Lung (tissue), 12 donors: Measurements from ENCODE around the gene SAFB. TPM values are rescaled to one million over a fixed set of nuclear protein-coding genes. Genes with fewer than 3 reads are reported as not detected.

Source experiments
- ATAC-seq: fragments of 200-7000 bp; cut with Tn5 transposase; one replicate; pipeline ENCODE4 v1.9.1; 2020; ENCODE audit warnings: moderate number of reproducible peaks; ENCODE audit not compliant: insufficient read depth, low FRiP score
- DNase-seq, 3 donors: peaks; one replicate each; pipeline ENCODE4 v3.0.0-alpha.2; 2013 to 2017
- H3K27ac ChIP-seq, 2 donors: one replicate each; pipeline ENCODE4 v1.5.1; 2013; ENCODE audit warnings: mild to moderate bottlenecking in 2 of 2, moderate library complexity in 2 of 2, control low read depth in 1 of 2, inconsistent platforms in 1 of 2, low read depth in 1 of 2, low read length in 1 of 2
- H3K27me3 ChIP-seq, 3 donors: one replicate each; pipeline ENCODE4 v1.5.1; 2013; ENCODE audit warnings: low read length in 2 of 3; ENCODE audit not compliant: control insufficient read depth in 3 of 3, insufficient read depth in 3 of 3
- H3K36me3 ChIP-seq, 4 donors: one replicate each; pipeline ENCODE4 v1.5.1; 2013; ENCODE audit warnings: low read length in 4 of 4, mild to moderate bottlenecking in 1 of 4, moderate library complexity in 1 of 4; ENCODE audit not compliant: control insufficient read depth in 4 of 4, insufficient read depth in 4 of 4
- H3K4me1 ChIP-seq, 5 donors: one replicate each; pipeline ENCODE4 v1.5.1; 2013; ENCODE audit warnings: low read length in 5 of 5, mild to moderate bottlenecking in 2 of 5, moderate library complexity in 1 of 5; ENCODE audit not compliant: control insufficient read depth in 5 of 5, insufficient read depth in 5 of 5
- H3K4me3 ChIP-seq: one replicate; pipeline ENCODE4 v1.5.1; 2013; ENCODE audit warnings: mild to moderate bottlenecking, control low read depth, moderate library complexity
- H3K9ac ChIP-seq, 2 donors: one replicate each; pipeline ENCODE4 v1.5.1; 2013; ENCODE audit warnings: low read length in 2 of 2, control low read depth in 1 of 2; ENCODE audit not compliant: insufficient read depth in 1 of 2
- H3K9me3 ChIP-seq, 4 donors: one replicate each; pipeline ENCODE4 v1.5.1; 2013; ENCODE audit warnings: low read length in 3 of 4, mild to moderate bottlenecking in 1 of 4, moderate library complexity in 1 of 4; ENCODE audit not compliant: control insufficient read depth in 4 of 4, insufficient read depth in 3 of 4
- WGBS, 2 donors: extraction: QIAGEN DNeasy Blood & Tissue Kit; methylation state at CpG; one replicate each; pipeline ENCODE4 v1.1.7; 2013; 5-methylcytosine and 5-hydroxymethylcytosine counted together
- polyA plus RNA-seq, 2 donors: library from polyadenylated mRNA; stranded (reverse); fragments of 200-250 nt; gene quantifications; one replicate each; pipeline ENCODE4 v1.2.1, GENCODE V29; 2013
- total RNA-seq, 2 donors: library from RNA; depleted of rRNA in 1 of 2; stranded (reverse); fragments of >200 nt in 1 of 2; gene quantifications; one replicate each; pipeline ENCODE4 v1.2.1, GENCODE V29; 2014 to 2021
- TF ChIP-seq, protein P1 (sequence below): IDR thresholded peaks from 2 replicates; pipeline ENCODE4 v1.5.1; 2012; ENCODE audit warnings: mild to moderate bottlenecking; ENCODE audit errors: control extremely low read depth, extremely low read depth
- donor health status: control.
- donor health status: control.
- donor health status: Bipolar disorder and iron deficiency.
- donor health status: healthy.
- donor health status: DM: yes; HTN: yes; CAD: no.

Gene SAFB
- total and polyA plus RNA-seq, 4 donors, result 59.5 to 130 (median 77.7) TPM

DNA sequence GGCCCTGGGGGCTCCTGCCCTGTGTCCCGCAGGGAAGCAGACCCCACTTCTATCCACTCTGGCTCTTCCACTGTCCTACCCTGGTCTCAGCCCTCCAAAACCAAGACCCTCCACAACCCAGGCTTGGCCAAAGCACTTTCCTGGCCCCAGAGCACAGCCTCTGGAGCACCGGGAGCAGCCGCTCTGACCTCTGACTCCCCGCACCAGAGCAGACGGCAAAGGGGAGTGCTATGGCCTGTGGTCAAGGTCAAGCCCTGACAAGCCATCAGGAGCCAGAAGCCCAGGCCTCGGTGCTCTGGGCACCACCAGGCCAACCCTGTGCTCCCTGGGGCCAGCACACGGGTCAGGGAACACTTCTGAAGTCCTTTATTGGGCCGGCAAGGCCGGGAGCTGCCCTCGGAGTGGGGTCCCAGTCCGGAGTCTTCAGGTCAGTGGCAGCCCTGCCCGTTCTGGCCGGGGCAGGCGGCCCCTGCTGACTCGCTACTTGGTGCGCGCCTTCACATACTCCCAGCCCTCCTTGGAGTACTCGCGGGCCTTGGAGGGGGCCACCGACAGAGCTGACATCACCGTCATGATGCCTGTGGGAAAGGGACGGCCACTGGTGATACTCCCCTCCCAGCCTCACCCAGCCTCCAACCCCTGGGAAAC, 55.3 kb downstream of the SAFB start:
- Histone ChIP-seq H3K27ac (no peak overlapping the region), H3K36me3 (peaks cover 0 to 7% (median 0%) of the 10 kb centered on the region in 4 donors), H3K4me1 (peaks cover 0 to 11% (median 6%) of the 10 kb centered on the region in 5 donors), H3K4me3 (no peak overlapping the region), H3K27me3 (no peaks in the 10 kb centered on the region), H3K9me3 (no peaks in the 10 kb centered on the region), H3K9ac (no peak overlapping the region)
- DNase-seq (no peak), ATAC-seq (no peak)
- TF ChIP-seq, protein P1, sequence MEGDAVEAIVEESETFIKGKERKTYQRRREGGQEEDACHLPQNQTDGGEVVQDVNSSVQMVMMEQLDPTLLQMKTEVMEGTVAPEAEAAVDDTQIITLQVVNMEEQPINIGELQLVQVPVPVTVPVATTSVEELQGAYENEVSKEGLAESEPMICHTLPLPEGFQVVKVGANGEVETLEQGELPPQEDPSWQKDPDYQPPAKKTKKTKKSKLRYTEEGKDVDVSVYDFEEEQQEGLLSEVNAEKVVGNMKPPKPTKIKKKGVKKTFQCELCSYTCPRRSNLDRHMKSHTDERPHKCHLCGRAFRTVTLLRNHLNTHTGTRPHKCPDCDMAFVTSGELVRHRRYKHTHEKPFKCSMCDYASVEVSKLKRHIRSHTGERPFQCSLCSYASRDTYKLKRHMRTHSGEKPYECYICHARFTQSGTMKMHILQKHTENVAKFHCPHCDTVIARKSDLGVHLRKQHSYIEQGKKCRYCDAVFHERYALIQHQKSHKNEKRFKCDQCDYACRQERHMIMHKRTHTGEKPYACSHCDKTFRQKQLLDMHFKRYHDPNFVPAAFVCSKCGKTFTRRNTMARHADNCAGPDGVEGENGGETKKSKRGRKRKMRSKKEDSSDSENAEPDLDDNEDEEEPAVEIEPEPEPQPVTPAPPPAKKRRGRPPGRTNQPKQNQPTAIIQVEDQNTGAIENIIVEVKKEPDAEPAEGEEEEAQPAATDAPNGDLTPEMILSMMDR, result no peak
- WGBS, 2 donors, result 94% methylated on average over 22 of the region's 22 CpGs

DNA sequence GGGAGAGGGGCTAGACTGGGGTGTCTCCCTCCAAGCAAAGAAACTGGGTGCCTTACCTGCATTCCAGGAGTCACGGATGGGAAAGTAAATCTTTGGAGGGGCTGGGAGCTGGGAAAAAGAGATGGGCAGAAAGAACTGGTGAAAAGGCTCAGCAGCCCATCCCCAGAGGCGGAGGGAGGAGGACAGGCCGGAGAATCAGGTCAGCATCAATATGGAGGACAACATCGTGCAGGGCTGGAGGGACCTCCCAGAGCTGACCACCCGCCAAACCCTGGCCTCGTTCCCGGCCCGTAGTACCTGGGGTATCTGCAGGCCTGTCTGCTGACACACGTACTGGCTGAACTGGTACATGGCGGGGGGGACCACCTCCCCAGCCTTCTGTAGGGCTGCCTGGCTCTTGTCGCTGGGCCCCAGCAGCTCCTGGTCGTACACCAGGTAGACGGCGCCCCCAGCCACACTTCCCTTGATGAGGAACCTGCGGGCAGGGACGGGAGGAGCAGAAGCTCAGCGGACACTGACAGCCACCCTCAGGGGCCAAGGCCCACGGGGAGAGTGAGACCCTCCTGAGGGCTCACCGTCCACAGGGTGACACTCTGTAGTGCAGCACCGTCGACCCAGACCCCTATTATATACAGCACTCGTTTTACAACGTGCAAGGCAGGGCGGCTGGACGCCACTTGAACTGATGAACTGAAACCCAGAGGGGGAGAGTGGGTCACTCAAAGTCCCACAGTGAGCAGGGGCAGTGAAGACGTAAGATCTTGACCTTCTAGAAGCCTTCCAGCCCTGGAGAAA, 56.6 kb downstream of the SAFB start:
- DNase-seq (no peak), ATAC-seq (no peak)
- peaks cover 0 to 7% (median 0%) of the 10 kb centered on the region in 4 donors for H3K36me3 ChIP-seq
- H3K4me3 ChIP-seq, result peak overlapping the region; percentile 90
- TF ChIP-seq, protein P1, result no peak
- peak overlapping the region; percentile 78 to 92 for H3K27ac ChIP-seq
- H3K27me3 ChIP-seq, result no peaks in the 10 kb centered on the region
- WGBS, 2 donors, result 26 to 28% methylated on average over 26 of the region's 26 CpGs
- peak overlapping the region; percentile 66 to 80 for H3K9ac ChIP-seq
- H3K9me3 ChIP-seq, result no peaks in the 10 kb centered on the region
- H3K4me1 ChIP-seq, result peaks cover 0 to 11% (median 6%) of the 10 kb centered on the region in 5 donors

DNA sequence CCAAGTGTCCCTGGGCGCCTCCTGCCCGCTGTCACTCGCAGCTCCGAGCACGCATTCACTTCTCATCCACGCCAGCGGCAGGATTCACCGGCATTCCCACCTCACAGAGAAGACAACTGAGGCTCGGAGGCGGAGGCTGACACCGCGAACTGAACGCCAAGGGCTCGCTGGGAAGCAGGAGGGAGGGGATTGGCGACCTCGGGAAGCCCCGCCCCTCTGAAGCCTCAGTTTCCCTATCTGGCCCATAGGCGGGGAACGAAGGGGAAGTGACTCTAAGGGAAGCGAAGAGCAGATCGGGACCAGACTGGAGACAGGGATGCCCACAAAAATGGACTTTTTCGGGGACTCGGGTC, 57.2 kb downstream of the SAFB start:
- Histone ChIP-seq H3K9ac (peak overlapping the region; percentile 66 to 80), H3K4me3 (peak overlapping the region; percentile 90), H3K27me3 (no peaks in the 10 kb centered on the region), H3K9me3 (no peaks in the 10 kb centered on the region), H3K36me3 (peaks cover 0 to 7% (median 0%) of the 10 kb centered on the region in 4 donors), H3K27ac (peak overlapping the region; percentile 78 to 92), H3K4me1 (peaks cover 0 to 11% (median 6%) of the 10 kb centered on the region in 5 donors)
- TF ChIP-seq, protein P1, result no peak
- WGBS, 2 donors, result 0% methylated on average over 23 of the region's 23 CpGs
- DNase-seq (peak in 1 of 3 donors; percentile 25), ATAC-seq (peak; percentile 3)
